Activated T-helper 1 cell treated with anti-CD3 and anti-CD28 coated beads, Interleukin-12 subunit alpha, Interleukin-12 subunit beta, Interleukin-2, Interleukin-4 antibody, amounts not matched to agents 30 ng/mL and 10 ng/mL and 1 ng/mL, durations not matched to agents 14 hours and 24 hours and 36 hours (primary cell): Measurements from ENCODE around the gene TLNRD1. TPM values are rescaled to one million over a fixed set of nuclear protein-coding genes. Genes with fewer than 3 reads are reported as not detected.

Experiments
- DNase-seq: peaks from one replicate; pipeline ENCODE4 v3.0.0; 2021; ENCODE audit warnings: low spot score
- H3K27ac Mint-ChIP-seq: one replicate; pipeline ENCODE4 v1.8.0; 2021; ENCODE audit warnings: mild to moderate bottlenecking, mixed read lengths
- H3K27me3 Mint-ChIP-seq: one replicate; pipeline ENCODE4 v1.8.0; 2022; ENCODE audit warnings: mild to moderate bottlenecking, moderate library complexity, mixed read lengths; ENCODE audit not compliant: insufficient read depth
- H3K36me3 Mint-ChIP-seq: one replicate; pipeline ENCODE4 v1.8.0; 2021; ENCODE audit warnings: low read depth, mixed read lengths
- H3K4me1 Mint-ChIP-seq: one replicate; pipeline ENCODE4 v1.8.0; 2021; ENCODE audit warnings: low read depth, mixed read lengths
- H3K4me3 Mint-ChIP-seq: one replicate; pipeline ENCODE4 v1.8.0; 2021; ENCODE audit warnings: mild to moderate bottlenecking, moderate library complexity, mixed read lengths
- H3K9me3 Mint-ChIP-seq: one replicate; pipeline ENCODE4 v1.8.0; 2021; ENCODE audit warnings: mixed read lengths
- intact Hi-C: fragments of 100-400 bp; cut with micrococcal nuclease; formaldehyde crosslinking; loops from one replicate; pipeline ENCODE4 v1.15.1; 2024
- total RNA-seq: library from RNA; stranded (reverse); gene quantifications from 2 replicates; pipeline ENCODE4 v1.2.3, GENCODE V29; 2022

TLNRD1 gene
- total RNA-seq, 1 donor from 2014 or later: 30.2 TPM

GRCh38 chr15:80967991-80968510, 32.7 kb upstream of the TLNRD1 start:
- Mint-ChIP-seq H3K9me3 (peaks cover 9% of the 10 kb centered on the region), H3K4me1 (no peaks in the 10 kb centered on the region), H3K4me3 (no peak overlapping the region), H3K27ac (no peak overlapping the region), H3K36me3 (peaks cover 25% of the 10 kb centered on the region), H3K27me3 (no peaks in the 10 kb centered on the region)
- DNase-seq: no peak
- intact Hi-C loops: no loop called here

GRCh38 chr15:80969316-80969715, 31.4 kb upstream of the TLNRD1 start:
- H3K4me1 Mint-ChIP-seq: no peaks in the 10 kb centered on the region
- intact Hi-C loops: no loop called here
- H3K27me3 Mint-ChIP-seq: no peaks in the 10 kb centered on the region
- peaks cover 8% of the 10 kb centered on the region for H3K9me3 Mint-ChIP-seq
- H3K4me3 Mint-ChIP-seq: no peak overlapping the region
- no peak for DNase-seq
- no peak overlapping the region for H3K27ac Mint-ChIP-seq
- peaks cover 19% of the 10 kb centered on the region for H3K36me3 Mint-ChIP-seq

GRCh38 chr15:80970018-80970657, 30.6 kb upstream of the TLNRD1 start:
- Mint-ChIP-seq H3K4me1 (no peaks in the 10 kb centered on the region), H3K27ac (no peak overlapping the region), H3K36me3 (peaks cover 12% of the 10 kb centered on the region), H3K9me3 (peaks cover under 1% of the 10 kb centered on the region), H3K4me3 (no peak overlapping the region), H3K27me3 (no peaks in the 10 kb centered on the region)
- peak; percentile 28 for DNase-seq
- intact Hi-C loops: loop anchor here (1.0 to 2.0 kb wide), 4 partner anchors 194 to 514 kb away; no protein-coding TSS in a partner anchor

DNA sequence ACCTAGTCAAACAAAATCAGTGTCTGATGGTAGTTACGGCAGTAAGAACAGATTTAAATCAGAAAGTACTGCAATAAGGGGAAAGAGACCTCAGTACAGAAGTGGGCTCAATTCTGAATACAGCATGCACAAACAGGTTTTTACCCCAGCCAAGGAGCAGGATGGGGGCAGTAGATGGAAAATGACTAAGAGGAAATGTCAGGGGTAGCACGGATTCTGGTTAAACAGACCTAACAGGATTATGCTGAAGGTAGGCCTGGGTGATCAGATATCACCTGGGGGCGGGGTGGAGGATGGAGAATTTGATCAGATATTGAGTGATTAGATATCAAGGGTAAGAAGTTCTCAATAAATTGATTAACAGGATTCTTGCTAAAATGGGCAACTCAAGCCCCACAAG, 30.1 kb upstream of the TLNRD1 start:
- no peak for DNase-seq
- intact Hi-C loops: loop anchor here (1.0 to 2.0 kb wide), 4 partner anchors 194 to 514 kb away; no protein-coding TSS in a partner anchor
- Mint-ChIP-seq H3K4me3 (no peak overlapping the region), H3K9me3 (no peaks in the 10 kb centered on the region), H3K27me3 (no peaks in the 10 kb centered on the region), H3K36me3 (peaks cover 9% of the 10 kb centered on the region), H3K4me1 (peaks cover 5% of the 10 kb centered on the region), H3K27ac (no peak overlapping the region)

DNA sequence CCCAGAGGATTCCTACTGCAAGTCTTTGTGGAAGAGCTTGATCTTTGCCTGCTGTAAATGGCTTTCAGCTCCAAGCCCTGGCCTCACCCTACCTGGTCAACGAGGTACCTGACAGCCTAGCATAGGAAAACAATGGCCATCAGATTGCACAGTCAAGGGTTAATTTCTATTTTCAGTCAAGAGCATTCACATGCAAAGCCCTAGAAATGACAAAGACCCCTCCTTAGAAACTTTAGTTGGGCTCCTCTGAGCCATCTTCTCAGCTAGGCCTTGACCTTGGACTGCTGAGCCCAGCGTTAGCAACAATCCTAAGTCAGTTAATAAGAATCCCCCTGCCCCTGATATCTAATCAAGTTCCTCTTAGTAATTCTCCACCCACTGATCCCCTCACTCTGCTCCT, 29.6 kb upstream of the TLNRD1 start:
- DNase-seq: no peak
- intact Hi-C loops: loop anchor here (2.0 kb wide), 1 partner anchor 296 kb away; no protein-coding TSS in a partner anchor

DNA sequence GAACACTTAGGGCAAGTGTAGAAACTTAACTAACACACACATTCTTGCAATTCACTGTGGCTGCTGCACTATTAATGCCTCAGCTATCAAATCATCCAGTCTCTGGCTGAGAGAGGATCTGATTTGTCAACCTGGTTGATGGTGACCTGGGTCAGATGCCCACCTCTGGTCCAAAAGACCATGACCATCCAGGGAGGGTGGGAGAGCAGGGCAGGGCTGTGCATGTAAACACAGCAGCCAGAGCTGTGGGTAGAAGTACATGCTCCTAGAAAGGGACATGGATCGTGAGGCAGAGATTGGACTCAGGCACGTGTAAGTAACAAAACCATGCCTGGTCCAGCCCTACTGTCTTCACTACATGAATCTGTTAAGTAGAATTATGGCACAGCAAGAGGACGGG, 28.4 kb upstream of the TLNRD1 start:
- H3K4me1 Mint-ChIP-seq: peaks cover 17% of the 10 kb centered on the region
- H3K27ac Mint-ChIP-seq: no peak overlapping the region
- H3K36me3 Mint-ChIP-seq: peaks cover 12% of the 10 kb centered on the region

More for the DNA sequence above, 29.6 kb upstream of the TLNRD1 start:
- peaks cover 9% of the 10 kb centered on the region for H3K36me3 Mint-ChIP-seq
- H3K27ac Mint-ChIP-seq: no peak overlapping the region
- H3K27me3 Mint-ChIP-seq: no peaks in the 10 kb centered on the region
- H3K4me3 Mint-ChIP-seq: no peak overlapping the region
- H3K9me3 Mint-ChIP-seq: no peaks in the 10 kb centered on the region
- peaks cover 6% of the 10 kb centered on the region for H3K4me1 Mint-ChIP-seq

GRCh38 chr15:80974914-80975313, 25.8 kb upstream of the TLNRD1 start:
- no peak for DNase-seq
- Mint-ChIP-seq H3K27me3 (no peaks in the 10 kb centered on the region), H3K36me3 (peaks cover 29% of the 10 kb centered on the region), H3K4me3 (no peak overlapping the region), H3K27ac (no peak overlapping the region), H3K4me1 (peaks cover 35% of the 10 kb centered on the region), H3K9me3 (no peaks in the 10 kb centered on the region)
- intact Hi-C loops: no loop called here

More for the DNA sequence above, 28.4 kb upstream of the TLNRD1 start:
- Mint-ChIP-seq H3K9me3 (no peaks in the 10 kb centered on the region), H3K4me3 (no peak overlapping the region), H3K27me3 (no peaks in the 10 kb centered on the region)
- intact Hi-C loops: no loop called here
- no peak for DNase-seq

DNA sequence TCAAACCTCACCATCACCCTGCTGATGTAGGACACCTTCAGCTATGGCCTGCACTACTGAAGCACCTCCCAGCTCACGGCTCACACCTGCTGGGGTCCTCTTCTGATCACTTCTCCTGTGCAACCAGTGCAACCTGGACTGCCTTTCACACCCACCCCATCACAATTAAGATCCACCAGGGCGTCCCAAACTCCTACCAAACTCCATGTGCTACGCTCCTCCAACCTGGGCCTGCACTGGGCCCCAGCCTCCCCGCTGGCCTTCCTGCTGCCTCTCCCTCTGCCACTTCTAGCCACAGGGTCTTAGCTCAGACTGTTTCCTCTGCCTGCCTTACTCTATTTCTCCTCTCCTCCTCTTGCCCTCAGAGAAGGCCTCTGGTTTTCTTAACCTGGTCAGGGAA, 23.9 kb upstream of the TLNRD1 start:
- intact Hi-C loops: loop anchor here (1.0 kb wide), 1 partner anchor 289 kb away; no protein-coding TSS in a partner anchor
- no peak overlapping the region for H3K4me3 Mint-ChIP-seq
- peaks cover 36% of the 10 kb centered on the region for H3K4me1 Mint-ChIP-seq
- H3K36me3 Mint-ChIP-seq: peaks cover 33% of the 10 kb centered on the region
- H3K27me3 Mint-ChIP-seq: no peaks in the 10 kb centered on the region
- H3K27ac Mint-ChIP-seq: peak overlapping the region; percentile 2
- no peak for DNase-seq
- no peaks in the 10 kb centered on the region for H3K9me3 Mint-ChIP-seq

GRCh38 chr15:80977627-80978036, 23.1 kb upstream of the TLNRD1 start:
- intact Hi-C loops: loop anchor here (1.0 kb wide), 1 partner anchor 289 kb away; no protein-coding TSS in a partner anchor
- H3K4me1 Mint-ChIP-seq: peaks cover 44% of the 10 kb centered on the region
- peaks cover 37% of the 10 kb centered on the region for H3K36me3 Mint-ChIP-seq
- DNase-seq: peak; percentile 8
- H3K27me3 Mint-ChIP-seq: no peaks in the 10 kb centered on the region
- H3K9me3 Mint-ChIP-seq: no peaks in the 10 kb centered on the region
- H3K27ac Mint-ChIP-seq: peak overlapping the region; percentile 8
- no peak overlapping the region for H3K4me3 Mint-ChIP-seq

DNA sequence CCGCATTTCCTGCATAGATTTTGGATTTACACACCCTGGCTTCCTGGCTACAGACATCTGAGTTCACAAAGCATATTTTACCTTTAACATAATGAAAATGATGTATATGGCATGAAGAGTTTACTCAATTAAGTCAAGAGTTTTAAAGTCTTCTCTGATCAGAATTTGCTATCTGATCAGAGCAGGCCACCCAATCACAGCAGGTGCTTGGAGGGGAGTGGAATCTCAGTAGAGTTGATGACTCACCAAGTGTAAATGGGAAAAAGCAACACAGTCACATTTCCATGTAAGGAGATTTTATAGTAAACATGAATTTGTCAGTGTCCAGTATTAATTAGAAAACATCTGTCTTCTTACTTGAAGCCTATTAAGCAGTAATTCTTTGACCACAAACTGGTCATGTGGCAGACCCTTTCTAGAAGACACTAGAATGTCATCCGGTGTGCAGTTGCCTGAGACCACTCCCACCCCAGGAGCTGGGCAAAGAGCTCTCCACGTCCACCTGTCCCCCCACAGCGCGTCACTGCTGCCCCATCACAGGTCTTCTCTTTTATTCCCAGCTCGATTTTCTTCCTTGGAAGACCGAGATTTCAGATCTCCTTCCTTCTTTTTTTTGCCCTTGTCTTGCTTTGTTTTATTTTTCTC, 21.9 kb upstream of the TLNRD1 start:
- Mint-ChIP-seq H3K4me1 (peaks cover 49% of the 10 kb centered on the region), H3K27me3 (no peaks in the 10 kb centered on the region), H3K4me3 (no peak overlapping the region), H3K9me3 (no peaks in the 10 kb centered on the region), H3K27ac (peak overlapping the region; percentile 24), H3K36me3 (peaks cover 39% of the 10 kb centered on the region)
- intact Hi-C loops: no loop called here
- DNase-seq: no peak

DNA sequence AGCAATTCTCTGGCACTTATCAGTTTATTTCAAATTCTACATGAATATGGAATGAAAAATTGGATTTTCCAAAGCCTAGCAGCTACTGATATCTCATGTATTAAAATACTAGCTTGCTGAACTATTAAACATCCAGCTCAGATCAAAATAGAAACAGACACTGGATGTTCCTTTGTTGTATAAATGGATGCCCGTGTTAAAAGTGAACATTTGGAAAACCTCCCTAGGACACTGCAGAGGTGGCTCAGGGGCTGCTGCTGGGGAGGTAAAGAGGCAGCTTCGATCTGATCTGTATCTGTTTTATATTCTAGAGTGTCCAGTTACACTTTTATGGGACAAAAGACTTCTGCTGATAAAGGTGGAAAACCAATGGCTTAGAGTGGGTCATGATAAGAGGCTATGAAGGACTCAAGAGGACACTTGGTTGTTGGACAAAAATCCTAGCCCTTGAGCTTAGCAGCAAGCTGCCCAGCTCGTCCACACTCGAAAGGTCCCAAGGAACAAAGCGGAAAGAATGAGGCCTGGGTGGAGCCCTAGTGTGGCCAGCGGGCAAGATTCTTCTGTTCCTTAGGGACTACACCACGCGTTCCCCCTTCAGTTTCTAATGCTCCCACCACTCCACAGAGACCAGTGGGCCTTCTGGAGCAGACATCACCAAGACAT, 21.1 kb upstream of the TLNRD1 start:
- peaks cover 55% of the 10 kb centered on the region for H3K4me1 Mint-ChIP-seq
- peaks cover 43% of the 10 kb centered on the region for H3K36me3 Mint-ChIP-seq
- no peaks in the 10 kb centered on the region for H3K27me3 Mint-ChIP-seq
- DNase-seq: no peak
- no peak overlapping the region for H3K4me3 Mint-ChIP-seq
- H3K27ac Mint-ChIP-seq: no peak overlapping the region
- intact Hi-C loops: loop anchor here (10.0 kb wide), 3 partner anchors 285 to 825 kb away; partner anchors contain the start of genes ABHD17C and FAH
- H3K9me3 Mint-ChIP-seq: no peaks in the 10 kb centered on the region

- H3K9me3 Mint-ChIP-seq: no peaks in the 10 kb centered on the region
- H3K4me3 Mint-ChIP-seq: no peak overlapping the region
- DNase-seq: no peak
- H3K4me1 Mint-ChIP-seq: peaks cover 59% of the 10 kb centered on the region
- peaks cover 47% of the 10 kb centered on the region for H3K36me3 Mint-ChIP-seq
- no peaks in the 10 kb centered on the region for H3K27me3 Mint-ChIP-seq
- peak overlapping the region; percentile 13 for H3K27ac Mint-ChIP-seq
- intact Hi-C loops: loop anchor here (10.0 kb wide), 3 partner anchors 287 to 827 kb away; partner anchors contain the start of genes ABHD17C and FAH
These were observed 18.5 kb upstream of the TLNRD1 start for GRCh38 chr15:80982205-80982604.
